Measurements from ENCODE around the gene ITIH3.

The ITIH3 gene

DNA sequence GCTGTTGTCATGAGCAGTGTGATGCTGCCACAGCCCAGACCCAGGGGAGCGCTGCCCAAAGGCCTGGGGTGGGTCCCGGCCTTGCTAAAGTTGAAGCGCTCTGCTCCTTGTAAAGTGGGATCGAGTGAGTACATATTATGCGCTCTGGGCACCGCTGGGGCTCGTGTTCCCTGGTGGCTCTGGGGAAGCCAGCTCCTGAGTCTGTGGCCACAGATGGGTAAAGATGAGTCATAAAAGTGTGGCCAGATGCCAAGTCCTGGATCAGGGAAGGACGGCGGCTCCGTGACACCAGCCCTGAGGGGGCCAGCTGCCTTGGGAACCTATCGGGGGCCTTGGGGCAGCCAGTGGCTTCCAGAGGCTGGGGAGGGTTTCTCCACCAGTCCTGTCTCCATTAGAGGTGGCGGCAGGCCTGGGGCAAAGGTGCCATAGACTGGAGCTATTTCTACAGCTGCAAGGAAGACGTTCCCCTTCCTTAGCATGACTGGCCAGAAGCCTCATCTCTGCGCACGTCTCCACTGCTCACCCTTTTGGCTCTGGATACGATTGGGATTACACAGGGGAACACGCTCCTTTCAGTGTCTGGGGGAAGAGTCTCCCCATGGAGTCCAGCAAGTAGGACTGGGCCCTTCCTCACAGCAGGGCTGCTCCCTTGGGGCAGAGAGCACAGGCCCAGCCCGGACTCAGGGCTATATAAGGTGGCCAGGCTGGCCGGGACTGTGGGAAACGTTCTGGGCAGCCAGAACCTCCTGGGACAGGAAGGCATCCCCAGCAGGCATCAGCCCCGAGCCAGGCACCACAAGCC, 37.1 kb downstream of the ITIH3 start:
- ChIA-PET CTCF (interaction anchor here (1.6 kb wide), 1 partner anchor 11 kb away, joined by 7 read pairs; no protein-coding TSS in a partner anchor), POLR2A (no interaction called here)
- TF ChIP-seq NFRKB (IDR thresholded peaks at IDR 0.05), result no peak
- no peak for TF ChIP-seq FOXM1 (IDR thresholded peaks at IDR 0.05; ENCODE audit: borderline replicate concordance)
- TF ChIP-seq TARDBP (IDR thresholded peaks at IDR 0.05), result no peak
- TF ChIP-seq ZNF384 (IDR thresholded peaks at IDR 0.05), result no peak
- no peak for TF ChIP-seq HDGF (IDR thresholded peaks at IDR 0.05; ENCODE audit: borderline replicate concordance)
- no peak for TF ChIP-seq L3MBTL2 (conservative IDR thresholded peaks at IDR 0.05)
- TF ChIP-seq ELF4 (IDR thresholded peaks at IDR 0.05), result no peak
- TF ChIP-seq FOXA1 (IDR thresholded peaks at IDR 0.05), result no peak
- TF ChIP-seq BHLHE40 (IDR thresholded peaks at IDR 0.05; ENCODE audit: borderline replicate concordance), result no peak
- no peak for TF ChIP-seq FOXK2 (IDR thresholded peaks at IDR 0.05)
- TF ChIP-seq SP1 (IDR thresholded peaks at IDR 0.05), result no peak
- no peak for TF ChIP-seq LEF1 (IDR thresholded peaks at IDR 0.05; ENCODE audit: borderline replicate concordance)
- no peak for TF ChIP-seq ARNT (IDR thresholded peaks at IDR 0.05)
- TF ChIP-seq SUZ12 (IDR thresholded peaks at IDR 0.05), result no peak
- TF ChIP-seq, protein P1, sequence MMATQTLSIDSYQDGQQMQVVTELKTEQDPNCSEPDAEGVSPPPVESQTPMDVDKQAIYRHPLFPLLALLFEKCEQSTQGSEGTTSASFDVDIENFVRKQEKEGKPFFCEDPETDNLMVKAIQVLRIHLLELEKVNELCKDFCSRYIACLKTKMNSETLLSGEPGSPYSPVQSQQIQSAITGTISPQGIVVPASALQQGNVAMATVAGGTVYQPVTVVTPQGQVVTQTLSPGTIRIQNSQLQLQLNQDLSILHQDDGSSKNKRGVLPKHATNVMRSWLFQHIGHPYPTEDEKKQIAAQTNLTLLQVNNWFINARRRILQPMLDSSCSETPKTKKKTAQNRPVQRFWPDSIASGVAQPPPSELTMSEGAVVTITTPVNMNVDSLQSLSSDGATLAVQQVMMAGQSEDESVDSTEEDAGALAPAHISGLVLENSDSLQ (IDR thresholded peaks at IDR 0.05), result no peak
- TF ChIP-seq CTBP1 (IDR thresholded peaks at IDR 0.05; ENCODE audit: borderline replicate concordance), result no peak
- DNase-seq (ENCODE audit: extremely low spot score), result peak; percentile 43

DNA sequence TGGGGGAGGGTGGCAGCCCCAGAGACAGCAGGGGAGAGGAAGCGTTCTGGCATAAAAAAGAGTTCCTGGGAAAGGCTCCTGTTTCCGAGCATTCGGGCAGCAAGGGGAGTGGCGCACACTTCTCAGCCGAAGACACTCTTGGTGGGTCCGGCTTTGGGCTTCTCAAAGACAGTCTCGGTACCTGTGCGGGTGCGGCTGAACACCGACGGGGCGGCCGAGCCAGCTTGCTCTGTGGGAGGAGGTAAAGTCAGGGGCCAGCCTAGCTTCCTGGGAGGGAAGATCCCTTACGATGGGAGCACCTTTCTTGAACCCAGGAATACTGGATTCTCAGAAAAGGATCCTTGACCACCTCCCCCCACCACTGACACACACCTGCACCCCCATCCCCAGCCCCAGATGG, 38.6 kb downstream of the ITIH3 start:
- ChIA-PET POLR2A (no interaction called here), CTCF (no interaction called here)
- TF ChIP-seq ARNT (IDR thresholded peaks at IDR 0.05) (no peak), NFRKB (IDR thresholded peaks at IDR 0.05) (no peak), L3MBTL2 (conservative IDR thresholded peaks at IDR 0.05) (no peak), ELF4 (IDR thresholded peaks at IDR 0.05) (no peak), TARDBP (IDR thresholded peaks at IDR 0.05) (no peak), FOXM1 (IDR thresholded peaks at IDR 0.05; ENCODE audit: borderline replicate concordance) (no peak), CTBP1 (IDR thresholded peaks at IDR 0.05; ENCODE audit: borderline replicate concordance) (no peak), FOXK2 (IDR thresholded peaks at IDR 0.05) (no peak), HDGF (IDR thresholded peaks at IDR 0.05; ENCODE audit: borderline replicate concordance) (no peak), ZNF384 (IDR thresholded peaks at IDR 0.05) (no peak), SP1 (IDR thresholded peaks at IDR 0.05) (no peak), SUZ12 (IDR thresholded peaks at IDR 0.05) (no peak), BHLHE40 (IDR thresholded peaks at IDR 0.05; ENCODE audit: borderline replicate concordance) (no peak), LEF1 (IDR thresholded peaks at IDR 0.05; ENCODE audit: borderline replicate concordance) (no peak)
- TF ChIP-seq, protein P1 (IDR thresholded peaks at IDR 0.05), result no peak
- no peak for DNase-seq (ENCODE audit: extremely low spot score)

DNA sequence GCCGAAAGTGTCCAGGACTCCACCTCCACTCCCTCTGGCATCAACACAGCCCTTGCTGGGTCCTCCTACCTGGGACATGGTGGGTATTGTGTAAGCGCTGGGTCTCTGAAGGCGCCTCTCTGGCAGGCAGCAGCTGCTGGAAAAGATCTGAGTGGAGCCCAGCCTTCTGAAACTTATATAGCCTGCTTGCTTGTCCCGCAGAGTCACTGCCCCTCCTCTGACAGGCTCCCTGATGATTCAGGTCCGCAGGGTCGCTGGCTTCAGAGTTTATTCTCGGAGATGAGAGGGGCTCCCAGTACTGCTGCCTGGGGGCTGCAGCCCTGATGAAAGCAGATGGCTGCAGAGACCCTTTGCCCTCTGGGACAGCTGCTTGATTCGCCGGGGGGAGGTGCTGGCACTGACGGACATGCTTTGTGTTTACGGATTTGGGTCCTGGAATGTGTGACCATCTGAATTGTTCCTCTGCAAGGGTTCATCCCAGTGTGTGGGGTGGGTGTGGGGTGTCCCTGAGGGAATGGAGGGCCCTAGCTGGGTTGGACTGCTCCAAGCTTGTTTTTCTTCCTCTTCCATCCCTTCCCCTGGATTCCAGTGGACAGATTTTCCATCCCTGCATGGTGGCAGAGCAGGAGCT, 40.4 kb downstream of the ITIH3 start, which contains the start of gene MUSTN1:
Gene MUSTN1, minus strand, starts transcription at position 149 of the 631 bp plus-strand sequence. Its CDS starts 71 bp downstream, at position 78.
- ChIA-PET CTCF (no interaction called here), POLR2A (no interaction called here)
- no peak for TF ChIP-seq L3MBTL2 (conservative IDR thresholded peaks at IDR 0.05)
- no peak for DNase-seq (ENCODE audit: extremely low spot score)

DNA sequence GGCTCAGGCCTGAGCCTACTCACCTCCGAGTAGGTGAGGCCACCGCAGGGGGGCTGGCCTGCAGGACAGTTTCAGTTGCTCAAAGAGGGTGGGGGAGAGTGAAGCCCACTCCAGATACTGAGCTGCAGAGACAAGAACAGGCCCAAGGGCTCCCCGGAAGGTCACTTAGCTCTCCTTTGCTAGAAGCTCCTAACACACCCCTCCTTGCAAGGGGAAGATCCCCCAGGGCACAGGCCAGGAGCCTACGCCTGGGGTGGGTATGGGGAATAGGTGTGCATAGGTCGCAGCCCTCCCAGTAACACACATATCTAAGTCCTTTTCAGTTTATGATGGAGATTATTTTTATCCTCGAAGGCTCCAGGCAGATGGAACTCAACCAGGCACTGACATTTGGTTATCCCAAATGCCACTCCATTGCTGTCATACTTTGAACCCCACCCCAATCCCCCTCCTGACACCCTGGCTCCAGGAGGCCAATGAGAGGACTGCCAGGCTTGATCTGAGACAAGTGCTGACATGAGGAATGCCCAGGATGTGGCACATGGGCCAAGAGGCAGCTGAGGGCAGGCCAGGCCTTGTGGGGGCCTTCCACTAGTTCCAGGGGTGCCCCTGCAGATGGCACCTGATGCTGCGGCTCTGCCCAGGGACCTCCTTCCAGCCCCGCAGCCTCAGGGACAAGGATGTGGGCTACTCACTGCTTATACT, 41.3 kb downstream of the ITIH3 start:
- DNase-seq (ENCODE audit: extremely low spot score), result no peak
- POLR2A ChIA-PET, result no interaction called here
- CTCF ChIA-PET, result interaction anchor here (0.6 to 1.0 kb wide), 2 partner anchors 9 to 15 kb away, joined by 3 to 5 read pairs; no protein-coding TSS in a partner anchor
- no peak for TF ChIP-seq L3MBTL2 (conservative IDR thresholded peaks at IDR 0.05)
- TF ChIP-seq ZNF384 (IDR thresholded peaks at IDR 0.05), result no peak
- TF ChIP-seq ARNT (IDR thresholded peaks at IDR 0.05), result no peak
- TF ChIP-seq, protein P1 (IDR thresholded peaks at IDR 0.05), result no peak
- TF ChIP-seq LEF1 (IDR thresholded peaks at IDR 0.05; ENCODE audit: borderline replicate concordance), result no peak
- TF ChIP-seq NFRKB (IDR thresholded peaks at IDR 0.05), result no peak
- no peak for TF ChIP-seq SP1 (IDR thresholded peaks at IDR 0.05)
- no peak for TF ChIP-seq FOXM1 (IDR thresholded peaks at IDR 0.05; ENCODE audit: borderline replicate concordance)
- TF ChIP-seq FOXA1 (IDR thresholded peaks at IDR 0.05), result no peak
- TF ChIP-seq ELF4 (IDR thresholded peaks at IDR 0.05), result no peak
- no peak for TF ChIP-seq TARDBP (IDR thresholded peaks at IDR 0.05)
- TF ChIP-seq SUZ12 (IDR thresholded peaks at IDR 0.05), result no peak
- no peak for TF ChIP-seq FOXK2 (IDR thresholded peaks at IDR 0.05)
- TF ChIP-seq CTBP1 (IDR thresholded peaks at IDR 0.05; ENCODE audit: borderline replicate concordance), result no peak
- no peak for TF ChIP-seq BHLHE40 (IDR thresholded peaks at IDR 0.05; ENCODE audit: borderline replicate concordance)
- no peak for TF ChIP-seq HDGF (IDR thresholded peaks at IDR 0.05; ENCODE audit: borderline replicate concordance)

DNA sequence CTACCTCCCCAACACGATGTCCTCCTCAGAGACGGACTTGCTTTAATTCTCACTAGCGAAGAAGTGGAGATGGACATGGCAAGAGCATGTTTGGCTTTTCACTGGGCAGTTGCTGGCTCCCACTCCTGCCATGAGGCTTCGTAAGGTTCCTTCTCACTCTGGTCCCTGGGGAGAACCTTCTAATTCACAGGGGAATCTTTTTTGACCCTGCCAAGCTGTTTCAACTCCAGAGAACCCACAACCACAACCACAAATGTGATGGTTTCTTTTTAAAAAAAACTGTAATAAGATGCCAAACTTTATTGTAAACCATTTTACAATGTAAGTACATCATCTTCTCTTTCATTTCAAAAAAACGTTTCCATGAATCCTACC, 41.9 kb downstream of the ITIH3 start:
- POLR2A ChIA-PET, result interaction anchor here (0.8 kb wide), 1 partner anchor 9 kb away, joined by 3 read pairs; no protein-coding TSS in a partner anchor
- TF ChIP-seq SUZ12 (IDR thresholded peaks at IDR 0.05) (no peak), BHLHE40 (IDR thresholded peaks at IDR 0.05; ENCODE audit: borderline replicate concordance) (no peak), SP1 (IDR thresholded peaks at IDR 0.05) (no peak), CTBP1 (IDR thresholded peaks at IDR 0.05; ENCODE audit: borderline replicate concordance) (no peak), FOXM1 (IDR thresholded peaks at IDR 0.05; ENCODE audit: borderline replicate concordance) (no peak), ELF4 (IDR thresholded peaks at IDR 0.05) (no peak), NFRKB (IDR thresholded peaks at IDR 0.05) (no peak), ARNT (IDR thresholded peaks at IDR 0.05) (no peak), ZNF384 (IDR thresholded peaks at IDR 0.05) (no peak), FOXA1 (IDR thresholded peaks at IDR 0.05) (no peak)
- TF ChIP-seq, protein P1 (IDR thresholded peaks at IDR 0.05), result no peak
- CTCF ChIA-PET, result interaction anchor here (0.6 to 1.0 kb wide), 2 partner anchors 8 to 16 kb away, joined by 3 to 5 read pairs; no protein-coding TSS in a partner anchor
- no peak for DNase-seq (ENCODE audit: extremely low spot score)

All from HEK293T (cell line).